Hindlimb muscle (tissue), 1 donor: Measurements from ENCODE around the gene CDH10. TPM values are rescaled to one million over a fixed set of nuclear protein-coding genes. Genes with fewer than 3 reads are reported as not detected.

Experiments used
- DNase-seq: peaks from one replicate; pipeline ENCODE4 v3.0.0-alpha.2; 2013
- polyA plus RNA-seq: library from polyadenylated mRNA; unstranded; fragments of 120-200 nt; gene quantifications from one replicate; pipeline ENCODE4 v1.2.1, GENCODE V29; 2013; ENCODE audit not compliant: insufficient read length

Gene CDH10
- polyA plus RNA-seq, 1 donor, result 0.26 TPM

GRCh38 chr5:24595329-24595728 lies 49.4 kb downstream of the CDH10 start:
- DNase-seq, result no peak

- no peak for DNase-seq
Measured at GRCh38 chr5:24591426-24591825, 53.4 kb downstream of the CDH10 start.

GRCh38 chr5:24589566-24589965 lies 55.2 kb downstream of the CDH10 start:
- DNase-seq, result no peak

- no peak for DNase-seq
Measured at GRCh38 chr5:24585751-24586150, 59.0 kb downstream of the CDH10 start.

GRCh38 chr5:24571302-24571701 lies 73.5 kb downstream of the CDH10 start:
- no peak for DNase-seq

- no peak for DNase-seq
Measured at GRCh38 chr5:24566933-24567332, 77.8 kb downstream of the CDH10 start.

GRCh38 chr5:24555229-24555628 lies 89.5 kb downstream of the CDH10 start:
- no peak for DNase-seq

GRCh38 chr5:24547132-24547531 lies 97.6 kb downstream of the CDH10 start:
- peak; percentile 49 for DNase-seq

GRCh38 chr5:24539613-24540012 lies 105.2 kb downstream of the CDH10 start:
- peak; percentile 43 for DNase-seq

GRCh38 chr5:24538346-24538745 lies 106.4 kb downstream of the CDH10 start:
- no peak for DNase-seq

GRCh38 chr5:24535646-24536045 lies 109.1 kb downstream of the CDH10 start:
- DNase-seq, result no peak

GRCh38 chr5:24530906-24531305 lies 113.9 kb downstream of the CDH10 start:
- no peak for DNase-seq

- no peak for DNase-seq
Measured at GRCh38 chr5:24525414-24525813, 119.4 kb downstream of the CDH10 start.

GRCh38 chr5:24512423-24512822 lies 132.4 kb downstream of the CDH10 start:
- DNase-seq, result no peak

GRCh38 chr5:24510523-24510988 lies 134.2 kb downstream of the CDH10 start:
- DNase-seq, result no peak

- no peak for DNase-seq
Measured at GRCh38 chr5:24509943-24510342, 134.8 kb downstream of the CDH10 start.

- DNase-seq, result no peak
Measured at GRCh38 chr5:24505258-24505657, 139.5 kb downstream of the CDH10 start.

GRCh38 chr5:24497591-24498157 lies 147.1 kb downstream of the CDH10 start:
- no peak for DNase-seq

- DNase-seq, result no peak
Measured at GRCh38 chr5:24497145-24497544, 147.6 kb downstream of the CDH10 start.

- DNase-seq, result no peak
Measured at GRCh38 chr5:24496268-24496667, 148.5 kb downstream of the CDH10 start.

GRCh38 chr5:24492229-24492628 lies 152.5 kb downstream of the CDH10 start:
- DNase-seq, result no peak

GRCh38 chr5:24491490-24491889 lies 153.3 kb downstream of the CDH10 start:
- no peak for DNase-seq

- DNase-seq, result no peak
Measured at GRCh38 chr5:24487368-24488229, 157.2 kb downstream of the CDH10 start.

GRCh38 chr5:24480952-24481351 lies 163.8 kb downstream of the CDH10 start:
- no peak for DNase-seq
